ENCODE data around the gene ANKRD13C.

Gene ANKRD13C

DNA sequence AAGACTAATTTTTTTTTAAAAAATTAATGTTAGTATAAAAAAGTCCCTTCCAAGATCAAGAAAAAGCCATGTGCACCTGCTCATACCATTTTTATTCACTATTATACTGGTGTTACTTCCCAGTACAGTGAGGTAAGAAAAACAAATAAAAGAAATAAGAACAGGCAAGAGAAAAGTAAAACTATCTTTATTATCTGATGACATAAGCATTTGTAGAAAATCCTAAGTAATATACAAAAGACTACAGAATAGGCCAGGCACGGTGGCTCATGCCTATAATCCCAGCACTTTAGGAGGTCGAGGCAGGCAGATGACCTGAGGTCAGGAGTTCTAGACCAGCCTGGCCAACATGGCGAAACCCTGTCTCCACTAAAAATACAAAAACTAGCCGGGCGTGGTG, 68.1 kb downstream of the ANKRD13C start:
- TF ChIP-seq CREB1 (IDR thresholded peaks at IDR 0.05; ENCODE audit: low read depth) (no peak), EP300 (IDR thresholded peaks at IDR 0.05; ENCODE audit: borderline replicate concordance) (no peak), RAD21 (IDR thresholded peaks at IDR 0.05; ENCODE audit: low read depth) (no peak)

DNA sequence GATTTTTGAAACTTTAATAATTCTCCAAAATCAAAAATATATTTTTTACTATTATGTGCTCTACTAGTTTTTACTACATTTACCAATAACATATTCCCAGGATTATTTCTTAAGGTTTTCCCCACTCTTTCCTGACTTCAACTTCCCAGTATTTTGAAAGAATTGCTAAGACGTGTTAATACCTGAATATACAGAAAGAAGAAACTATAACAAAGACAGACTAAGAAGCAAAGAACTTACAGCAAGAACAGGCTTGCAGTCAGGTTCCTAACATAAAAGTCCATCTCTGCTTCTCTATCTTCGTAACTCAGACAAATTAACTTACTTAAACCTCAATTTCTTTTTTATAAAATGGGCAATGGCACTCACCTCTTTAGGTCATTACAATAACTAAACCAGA, 70.2 kb downstream of the ANKRD13C start:
- TF ChIP-seq CREB1 (IDR thresholded peaks at IDR 0.05; ENCODE audit: low read depth) (no peak), TCF12 (IDR thresholded peaks at IDR 0.05; ENCODE audit: low read depth) (no peak)

DNA sequence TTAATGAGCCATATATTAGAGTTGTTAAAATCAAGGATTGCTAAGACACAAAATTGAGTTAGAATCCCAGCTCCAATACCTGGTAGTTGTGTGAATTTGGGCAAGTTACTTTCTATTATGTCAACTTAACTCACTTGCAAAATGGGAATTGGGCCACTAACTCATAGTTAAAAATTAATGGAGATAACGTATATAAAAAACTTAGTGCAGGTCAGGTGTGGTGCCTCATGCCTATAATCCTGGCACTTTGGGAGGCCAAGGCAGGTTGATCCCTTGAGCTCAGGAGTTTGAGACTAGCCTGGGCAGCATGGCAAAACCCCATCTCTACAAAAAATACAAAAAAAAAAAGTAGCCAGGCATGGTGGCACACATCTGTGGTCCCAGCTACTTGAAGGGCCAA, 75.8 kb downstream of the ANKRD13C start:
- TF ChIP-seq ZBTB7A (IDR thresholded peaks at IDR 0.05; ENCODE audit: low read depth) (no peak), CEBPB (IDR thresholded peaks at IDR 0.05) (no peak), CREB1 (IDR thresholded peaks at IDR 0.05; ENCODE audit: low read depth) (no peak), EGR1 (IDR thresholded peaks at IDR 0.05) (no peak), NFIC (IDR thresholded peaks at IDR 0.05) (no peak), FOXM1 (IDR thresholded peaks at IDR 0.05; ENCODE audit: borderline replicate concordance, low read depth) (no peak), TAF1 (IDR thresholded peaks at IDR 0.05; ENCODE audit: low read depth) (no peak), RAD21 (IDR thresholded peaks at IDR 0.05; ENCODE audit: low read depth) (no peak), EP300 (IDR thresholded peaks at IDR 0.05; ENCODE audit: borderline replicate concordance) (no peak), TEAD4 (IDR thresholded peaks at IDR 0.05) (no peak), TCF12 (IDR thresholded peaks at IDR 0.05; ENCODE audit: low read depth) (no peak), YY1 (IDR thresholded peaks at IDR 0.05; ENCODE audit: low read depth) (no peak)
- TF ChIP-seq, protein P1, sequence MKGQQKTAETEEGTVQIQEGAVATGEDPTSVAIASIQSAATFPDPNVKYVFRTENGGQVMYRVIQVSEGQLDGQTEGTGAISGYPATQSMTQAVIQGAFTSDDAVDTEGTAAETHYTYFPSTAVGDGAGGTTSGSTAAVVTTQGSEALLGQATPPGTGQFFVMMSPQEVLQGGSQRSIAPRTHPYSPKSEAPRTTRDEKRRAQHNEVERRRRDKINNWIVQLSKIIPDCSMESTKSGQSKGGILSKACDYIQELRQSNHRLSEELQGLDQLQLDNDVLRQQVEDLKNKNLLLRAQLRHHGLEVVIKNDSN (IDR thresholded peaks at IDR 0.05): no peak
- TF ChIP-seq, protein P2, sequence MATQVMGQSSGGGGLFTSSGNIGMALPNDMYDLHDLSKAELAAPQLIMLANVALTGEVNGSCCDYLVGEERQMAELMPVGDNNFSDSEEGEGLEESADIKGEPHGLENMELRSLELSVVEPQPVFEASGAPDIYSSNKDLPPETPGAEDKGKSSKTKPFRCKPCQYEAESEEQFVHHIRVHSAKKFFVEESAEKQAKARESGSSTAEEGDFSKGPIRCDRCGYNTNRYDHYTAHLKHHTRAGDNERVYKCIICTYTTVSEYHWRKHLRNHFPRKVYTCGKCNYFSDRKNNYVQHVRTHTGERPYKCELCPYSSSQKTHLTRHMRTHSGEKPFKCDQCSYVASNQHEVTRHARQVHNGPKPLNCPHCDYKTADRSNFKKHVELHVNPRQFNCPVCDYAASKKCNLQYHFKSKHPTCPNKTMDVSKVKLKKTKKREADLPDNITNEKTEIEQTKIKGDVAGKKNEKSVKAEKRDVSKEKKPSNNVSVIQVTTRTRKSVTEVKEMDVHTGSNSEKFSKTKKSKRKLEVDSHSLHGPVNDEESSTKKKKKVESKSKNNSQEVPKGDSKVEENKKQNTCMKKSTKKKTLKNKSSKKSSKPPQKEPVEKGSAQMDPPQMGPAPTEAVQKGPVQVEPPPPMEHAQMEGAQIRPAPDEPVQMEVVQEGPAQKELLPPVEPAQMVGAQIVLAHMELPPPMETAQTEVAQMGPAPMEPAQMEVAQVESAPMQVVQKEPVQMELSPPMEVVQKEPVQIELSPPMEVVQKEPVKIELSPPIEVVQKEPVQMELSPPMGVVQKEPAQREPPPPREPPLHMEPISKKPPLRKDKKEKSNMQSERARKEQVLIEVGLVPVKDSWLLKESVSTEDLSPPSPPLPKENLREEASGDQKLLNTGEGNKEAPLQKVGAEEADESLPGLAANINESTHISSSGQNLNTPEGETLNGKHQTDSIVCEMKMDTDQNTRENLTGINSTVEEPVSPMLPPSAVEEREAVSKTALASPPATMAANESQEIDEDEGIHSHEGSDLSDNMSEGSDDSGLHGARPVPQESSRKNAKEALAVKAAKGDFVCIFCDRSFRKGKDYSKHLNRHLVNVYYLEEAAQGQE (IDR thresholded peaks at IDR 0.05; ENCODE audit: low read depth): no peak
- TF ChIP-seq, protein P3, sequence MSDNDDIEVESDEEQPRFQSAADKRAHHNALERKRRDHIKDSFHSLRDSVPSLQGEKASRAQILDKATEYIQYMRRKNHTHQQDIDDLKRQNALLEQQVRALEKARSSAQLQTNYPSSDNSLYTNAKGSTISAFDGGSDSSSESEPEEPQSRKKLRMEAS (IDR thresholded peaks at IDR 0.05): no peak

DNA sequence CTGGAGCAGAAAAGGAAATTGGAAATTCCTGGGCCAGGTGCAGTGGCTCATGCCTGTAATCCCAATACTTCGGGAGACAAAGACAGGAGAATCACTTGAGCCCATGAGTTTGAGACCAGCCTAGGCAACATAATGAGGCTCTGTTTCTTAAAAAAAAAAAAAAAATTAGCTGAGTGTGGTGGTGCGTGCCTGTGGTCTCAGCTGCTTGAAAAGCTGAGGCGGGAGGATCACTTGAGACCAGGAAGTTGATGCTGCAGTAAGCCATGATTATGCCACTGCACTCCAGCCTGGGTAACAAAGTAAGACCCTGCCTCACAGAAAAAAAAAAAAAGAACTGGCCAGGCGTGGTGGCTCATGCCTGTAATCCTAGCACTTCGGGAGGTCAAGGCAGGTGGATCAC, 76.6 kb downstream of the ANKRD13C start:
- TF ChIP-seq, protein P3 (IDR thresholded peaks at IDR 0.05): no peak
- TF ChIP-seq TCF12 (IDR thresholded peaks at IDR 0.05; ENCODE audit: low read depth) (no peak), ZBTB7A (IDR thresholded peaks at IDR 0.05; ENCODE audit: low read depth) (no peak), RAD21 (IDR thresholded peaks at IDR 0.05; ENCODE audit: low read depth) (no peak), TEAD4 (IDR thresholded peaks at IDR 0.05) (no peak), TAF1 (IDR thresholded peaks at IDR 0.05; ENCODE audit: low read depth) (no peak), FOXM1 (IDR thresholded peaks at IDR 0.05; ENCODE audit: borderline replicate concordance, low read depth) (no peak), EGR1 (IDR thresholded peaks at IDR 0.05) (no peak), EP300 (IDR thresholded peaks at IDR 0.05; ENCODE audit: borderline replicate concordance) (no peak), CREB1 (IDR thresholded peaks at IDR 0.05; ENCODE audit: low read depth) (no peak), NFIC (IDR thresholded peaks at IDR 0.05) (no peak), YY1 (IDR thresholded peaks at IDR 0.05; ENCODE audit: low read depth) (no peak), CEBPB (IDR thresholded peaks at IDR 0.05) (no peak)
- TF ChIP-seq, protein P2 (IDR thresholded peaks at IDR 0.05; ENCODE audit: low read depth): no peak
- TF ChIP-seq, protein P1 (IDR thresholded peaks at IDR 0.05): no peak

DNA sequence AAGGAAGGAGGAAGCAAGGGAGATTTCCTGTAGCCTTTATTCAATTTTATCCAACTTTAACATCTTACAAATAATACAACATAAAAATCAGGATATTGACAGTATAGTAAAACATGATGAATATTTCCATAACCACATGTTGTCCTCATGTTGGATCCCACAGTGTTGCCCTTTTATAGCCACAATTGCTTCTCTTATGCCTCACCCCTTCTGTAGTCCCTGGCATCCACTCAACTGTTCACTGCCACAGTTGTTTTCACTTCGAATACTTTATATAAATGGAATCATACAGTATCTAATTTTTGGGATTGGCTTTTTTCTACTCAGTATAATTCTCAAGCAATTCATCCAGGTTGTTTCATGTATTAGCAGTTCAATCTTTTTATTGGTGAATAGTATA, 88.6 kb downstream of the ANKRD13C start:
- TF ChIP-seq TAF1 (IDR thresholded peaks at IDR 0.05; ENCODE audit: low read depth): no peak
- TF ChIP-seq NFIC (IDR thresholded peaks at IDR 0.05): no peak
- TF ChIP-seq, protein P1 (IDR thresholded peaks at IDR 0.05): no peak
- TF ChIP-seq EP300 (IDR thresholded peaks at IDR 0.05; ENCODE audit: borderline replicate concordance): no peak
- TF ChIP-seq, protein P2 (IDR thresholded peaks at IDR 0.05; ENCODE audit: low read depth): no peak
- no peak for TF ChIP-seq TCF12 (IDR thresholded peaks at IDR 0.05; ENCODE audit: low read depth)
- no peak for TF ChIP-seq FOXM1 (IDR thresholded peaks at IDR 0.05; ENCODE audit: borderline replicate concordance, low read depth)
- TF ChIP-seq, protein P3 (IDR thresholded peaks at IDR 0.05): no peak
- TF ChIP-seq YY1 (IDR thresholded peaks at IDR 0.05; ENCODE audit: low read depth): no peak
- no peak for TF ChIP-seq RAD21 (IDR thresholded peaks at IDR 0.05; ENCODE audit: low read depth)
- TF ChIP-seq TEAD4 (IDR thresholded peaks at IDR 0.05): no peak
- TF ChIP-seq CEBPB (IDR thresholded peaks at IDR 0.05): no peak
- TF ChIP-seq EGR1 (IDR thresholded peaks at IDR 0.05): no peak
- no peak for TF ChIP-seq CREB1 (IDR thresholded peaks at IDR 0.05; ENCODE audit: low read depth)

Data from Ishikawa (cell line).